Endothelial cell (in vitro differentiated cells): ENCODE data around the gene ZDHHC1. TPM values are rescaled to one million over a fixed set of nuclear protein-coding genes. Genes with fewer than 3 reads are reported as not detected.

Source experiments
- DNase-seq: peaks from one replicate; pipeline ENCODE4 v3.0.0; 2021; ENCODE audit warnings: low spot score
- H3K27ac Mint-ChIP-seq: one replicate; pipeline ENCODE4 v1.8.0; 2021; ENCODE audit warnings: mixed read lengths, inconsistent platforms; ENCODE audit not compliant: unreplicated experiment
- H3K27me3 Mint-ChIP-seq: one replicate; pipeline ENCODE4 v1.8.0; 2021; ENCODE audit warnings: mild to moderate bottlenecking, moderate library complexity, mixed read lengths, inconsistent platforms; ENCODE audit not compliant: unreplicated experiment
- H3K36me3 Mint-ChIP-seq: one replicate; pipeline ENCODE4 v1.8.0; 2021; ENCODE audit warnings: mild to moderate bottlenecking, low read depth, mixed read lengths, inconsistent platforms; ENCODE audit not compliant: unreplicated experiment
- H3K4me1 Mint-ChIP-seq: one replicate; pipeline ENCODE4 v1.8.0; 2021; ENCODE audit warnings: mild to moderate bottlenecking, mixed read lengths, inconsistent platforms; ENCODE audit not compliant: unreplicated experiment
- H3K4me3 Mint-ChIP-seq: one replicate; pipeline ENCODE4 v1.8.0; 2021; ENCODE audit warnings: mild to moderate bottlenecking, mixed read lengths, inconsistent platforms; ENCODE audit not compliant: unreplicated experiment
- H3K9me3 Mint-ChIP-seq: one replicate; pipeline ENCODE4 v1.8.0; 2021; ENCODE audit warnings: mixed read lengths, inconsistent platforms; ENCODE audit not compliant: unreplicated experiment
- CTCF ChIP-seq: fragments of 200-600 bp; sonication (generic); IDR thresholded peaks from one replicate; pipeline ENCODE4 v1.5.0; 2021; ENCODE audit warnings: antibody characterized with exemption; ENCODE audit not compliant: unreplicated experiment
- total RNA-seq: library from RNA; stranded (reverse); fragmentation: NEBNext Ultra II Directional; extraction: Animal tissue kit (Norgen Biotek cat#: 25700); gene quantifications from one replicate; pipeline ENCODE4 v1.2.1, GENCODE V29; 2021; ENCODE audit not compliant: unreplicated experiment

Gene ZDHHC1
- total RNA-seq, 1 donor from 2014 or later: 7.2 TPM

- Mint-ChIP-seq H3K27ac (no peak overlapping the region), H3K4me1 (peaks cover 17% of the 10 kb centered on the region), H3K36me3 (peaks cover 16% of the 10 kb centered on the region), H3K4me3 (no peak overlapping the region), H3K27me3 (peaks cover 20% of the 10 kb centered on the region), H3K9me3 (no peaks in the 10 kb centered on the region)
- DNase-seq: no peak
- TF ChIP-seq CTCF: no peak
Observed at GRCh38 chr16:67445441-67445912, 29.2 kb upstream of the ZDHHC1 start.

GRCh38 chr16:67445126-67445426, 28.8 kb upstream of the ZDHHC1 start:
- peak overlapping the region; percentile 38 for H3K4me3 Mint-ChIP-seq
- peaks cover 20% of the 10 kb centered on the region for H3K27me3 Mint-ChIP-seq
- H3K36me3 Mint-ChIP-seq: peaks cover 17% of the 10 kb centered on the region
- H3K4me1 Mint-ChIP-seq: peaks cover 17% of the 10 kb centered on the region
- no peak for DNase-seq
- no peak for TF ChIP-seq CTCF
- peak overlapping the region; percentile 61 for H3K27ac Mint-ChIP-seq
- no peaks in the 10 kb centered on the region for H3K9me3 Mint-ChIP-seq

GRCh38 chr16:67444259-67445125, 28.2 kb upstream of the ZDHHC1 start:
- no peak for DNase-seq
- Mint-ChIP-seq H3K4me3 (peak overlapping the region; percentile 38), H3K4me1 (peaks cover 17% of the 10 kb centered on the region), H3K36me3 (peaks cover 15% of the 10 kb centered on the region), H3K27me3 (peaks cover 18% of the 10 kb centered on the region), H3K27ac (peak overlapping the region; percentile 61), H3K9me3 (no peaks in the 10 kb centered on the region)
- TF ChIP-seq CTCF: no peak

GRCh38 chr16:67443265-67443664, 27.0 kb upstream of the ZDHHC1 start:
- H3K36me3 Mint-ChIP-seq: peaks cover 18% of the 10 kb centered on the region
- no peak overlapping the region for H3K4me3 Mint-ChIP-seq
- no peak for TF ChIP-seq CTCF
- H3K27me3 Mint-ChIP-seq: peaks cover 21% of the 10 kb centered on the region
- H3K9me3 Mint-ChIP-seq: no peaks in the 10 kb centered on the region
- no peak for DNase-seq
- peaks cover 14% of the 10 kb centered on the region for H3K4me1 Mint-ChIP-seq
- no peak overlapping the region for H3K27ac Mint-ChIP-seq

GRCh38 chr16:67442581-67443255, 26.4 kb upstream of the ZDHHC1 start:
- no peak overlapping the region for H3K4me3 Mint-ChIP-seq
- no peak for DNase-seq
- no peak for TF ChIP-seq CTCF
- H3K36me3 Mint-ChIP-seq: peaks cover 24% of the 10 kb centered on the region
- H3K27ac Mint-ChIP-seq: no peak overlapping the region
- no peaks in the 10 kb centered on the region for H3K9me3 Mint-ChIP-seq
- peaks cover 14% of the 10 kb centered on the region for H3K4me1 Mint-ChIP-seq
- H3K27me3 Mint-ChIP-seq: peaks cover 21% of the 10 kb centered on the region
